Nucleus accumbens (tissue), 56 donors: ENCODE data around the gene AGO4.

ENCODE experiments used
- DNase-seq, 56 donors: peaks; one replicate each; lab custom pipeline; 2025; lab: John Stamatoyannopoulos, UW

AGO4 gene

DNA sequence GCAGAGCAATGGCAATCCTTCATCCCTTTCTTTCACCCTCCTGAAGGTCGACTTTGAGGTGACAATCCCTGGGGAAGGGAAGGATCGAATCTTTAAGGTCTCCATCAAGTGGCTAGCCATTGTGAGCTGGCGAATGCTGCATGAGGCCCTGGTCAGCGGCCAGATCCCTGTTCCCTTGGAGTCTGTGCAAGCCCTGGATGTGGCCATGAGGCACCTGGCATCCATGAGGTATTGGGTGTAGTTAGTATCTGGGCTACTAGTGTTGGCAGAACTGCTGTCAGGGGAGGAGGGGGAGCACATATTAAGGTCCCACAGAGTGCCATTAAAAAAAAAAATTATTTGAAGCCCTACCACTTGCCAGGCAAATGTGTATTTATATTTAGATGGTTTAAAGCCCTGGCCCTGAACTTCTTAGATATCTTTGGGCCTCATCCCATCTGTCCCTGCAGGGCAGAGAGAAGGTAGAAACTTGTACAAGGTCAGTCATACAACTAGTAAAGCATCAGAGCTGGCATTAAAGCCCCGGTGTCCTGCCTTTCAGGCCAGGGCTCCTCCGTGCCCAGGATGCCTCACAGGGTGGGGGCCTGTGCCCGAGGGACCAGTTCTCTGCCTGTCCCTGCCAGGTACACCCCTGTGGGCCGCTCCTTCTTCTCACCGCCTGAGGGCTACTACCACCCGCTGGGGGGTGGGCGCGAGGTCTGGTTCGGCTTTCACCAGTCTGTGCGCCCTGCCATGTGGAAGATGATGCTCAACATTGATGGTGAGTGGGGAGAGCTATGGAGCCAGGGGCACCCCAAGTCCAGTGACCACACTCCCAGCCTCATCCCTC, 85.4 kb downstream of the AGO4 start:
- no peak for DNase-seq

- DNase-seq: peak in 6 of 56 donors; percentile 1 to 33 (median 10)
Observed at GRCh38 chr1:35894183-35894582, 86.4 kb downstream of the AGO4 start.

- no peak for DNase-seq
Observed at GRCh38 chr1:35894656-35895055, 86.8 kb downstream of the AGO4 start.

DNA sequence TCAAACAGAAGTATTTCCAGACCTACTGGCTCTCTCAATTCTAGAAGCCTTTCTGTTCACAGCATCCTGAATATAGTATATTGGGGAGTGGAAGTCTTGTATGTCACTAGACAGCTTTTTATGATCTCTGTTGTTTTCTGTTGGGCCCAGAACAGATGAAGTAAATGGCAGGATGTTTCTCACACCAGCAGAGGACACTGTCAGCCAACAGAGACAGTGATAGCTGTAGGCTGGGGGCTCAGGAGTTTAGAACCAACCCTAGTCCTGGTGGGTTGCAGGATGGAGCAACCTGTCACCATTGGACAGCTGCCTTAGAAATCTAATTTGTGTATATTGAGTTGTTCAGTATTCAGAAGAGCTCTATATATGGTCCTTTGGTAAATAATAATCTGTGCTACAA, 92.1 kb downstream of the AGO4 start:
- no peak for DNase-seq

DNA sequence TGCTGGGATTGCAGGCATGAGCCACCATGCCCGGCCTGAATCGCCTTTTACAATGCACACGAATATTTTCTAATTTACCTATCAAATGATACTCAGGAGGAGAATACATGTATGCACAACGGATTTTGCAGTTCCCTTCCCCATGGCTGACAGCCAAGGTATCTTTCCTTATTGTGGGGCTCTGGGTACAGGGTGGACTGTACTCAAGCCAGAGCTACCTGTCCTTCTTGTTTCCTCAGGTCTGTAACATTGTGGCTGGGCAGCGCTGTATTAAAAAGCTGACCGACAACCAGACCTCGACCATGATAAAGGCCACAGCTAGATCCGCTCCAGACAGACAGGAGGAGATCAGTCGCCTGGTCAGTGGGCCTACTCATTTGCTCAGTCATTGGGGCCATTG, 93.4 kb downstream of the AGO4 start:
- no peak for DNase-seq

DNA sequence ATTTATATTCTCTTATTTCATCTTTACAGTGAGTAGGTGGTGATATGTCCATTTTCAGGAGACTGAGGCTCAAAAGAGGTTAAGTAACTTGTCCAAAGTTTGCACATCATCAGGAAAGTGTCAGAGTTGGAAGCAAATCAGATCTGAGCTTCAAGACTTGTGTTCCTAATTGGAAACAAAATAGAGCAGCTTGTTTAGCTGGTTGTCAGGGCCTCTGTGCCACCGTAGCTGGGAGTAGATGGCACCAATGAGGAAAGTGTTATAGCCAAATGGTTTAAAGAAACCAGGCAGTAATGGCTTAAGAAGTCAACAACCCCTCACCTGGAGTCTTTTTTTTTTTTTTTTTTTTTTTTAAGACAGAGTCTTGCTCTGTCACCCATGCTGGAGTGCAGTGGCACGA, 94.9 kb downstream of the AGO4 start:
- no peak for DNase-seq
